Karpas-422 (cell line): ENCODE data around the gene COA5. TPM values are rescaled to one million over a fixed set of nuclear protein-coding genes. Genes with fewer than 3 reads are reported as not detected.

Experiments
- DNase-seq: peaks from one replicate; pipeline ENCODE4 v3.0.0-alpha.2; 2015
- H2AFZ ChIP-seq: fragments of 200-600 bp; sonication (generic); 2 replicates; pipeline ENCODE4 v1.6.1; 2014; ENCODE audit warnings: antibody characterized with exemption, low read length, mixed read lengths
- H3K27ac ChIP-seq: fragments of 200-600 bp; sonication (generic); 2 replicates; pipeline ENCODE4 v1.5.1; 2014; ENCODE audit warnings: mild to moderate bottlenecking, low read length, moderate library complexity
- H3K27me3 ChIP-seq: fragments of 200-600 bp; sonication (generic); 2 replicates; pipeline ENCODE4 v1.6.1; 2014; ENCODE audit warnings: low read length, mixed read lengths
- H3K36me3 ChIP-seq: fragments of 200-600 bp; sonication (generic); 2 replicates; pipeline ENCODE4 v1.6.1; 2014; ENCODE audit warnings: low read length, mixed read lengths; ENCODE audit not compliant: insufficient read depth
- H3K4me1 ChIP-seq: fragments of 200-600 bp; sonication (generic); 2 replicates; pipeline ENCODE4 v1.6.1; 2014; ENCODE audit warnings: mild to moderate bottlenecking, low read length, mixed read lengths
- H3K4me2 ChIP-seq: fragments of 200-600 bp; sonication (generic); 2 replicates; pipeline ENCODE4 v1.6.1; 2014; ENCODE audit warnings: low read length, low read depth, mild to moderate bottlenecking; ENCODE audit not compliant: poor library complexity, severe bottlenecking
- H3K4me3 ChIP-seq: fragments of 200-600 bp; sonication (generic); 2 replicates; pipeline ENCODE4 v1.5.1; 2014; ENCODE audit warnings: mild to moderate bottlenecking, antibody characterized with exemption, low read length, mixed read lengths
- H3K79me2 ChIP-seq: fragments of 200-600 bp; sonication (generic); 2 replicates; pipeline ENCODE4 v1.6.1; 2014; ENCODE audit warnings: mild to moderate bottlenecking, low read length, mixed read lengths
- H3K9ac ChIP-seq: fragments of 200-600 bp; sonication (generic); 2 replicates; pipeline ENCODE4 v1.6.0; 2014; ENCODE audit warnings: low read length
- H3K9me2 ChIP-seq: fragments of 200-600 bp; sonication (generic), shearing (Covaris generic); replicated peaks from 2 replicates; pipeline ENCODE4 v1.6.0; 2014; ENCODE audit warnings: mild to moderate bottlenecking, low read length, moderate library complexity; ENCODE audit not compliant: insufficient read depth
- H3K9me3 ChIP-seq: fragments of 300-700, 200-600 bp; sonication (generic); 2 replicates; pipeline ENCODE4 v1.6.1; 2014; ENCODE audit warnings: low read length, mixed read lengths
- H4K20me1 ChIP-seq: fragments of 200-600 bp; sonication (generic); 2 replicates; pipeline ENCODE4 v1.6.1; 2014; ENCODE audit warnings: mild to moderate bottlenecking, antibody characterized with exemption, low read length, low read depth; ENCODE audit not compliant: insufficient read depth
- total RNA-seq: library from RNA; depleted of rRNA; stranded (reverse); fragments of >200 nt; shearing (Covaris generic); gene quantifications from 2 replicates; pipeline ENCODE4 v1.2.3, GENCODE V29; 2014; ENCODE audit warnings: low replicate concordance

COA5 gene
- total RNA-seq, 1 experiment from 2014 or later: 39.1 TPM

- Histone ChIP-seq H3K9me3 (no peaks in the 10 kb centered on the region), H3K4me2 (no peak overlapping the region), H3K4me3 (no peak overlapping the region), H3K27ac (no peak overlapping the region), H3K36me3 (peaks cover 49% of the 10 kb centered on the region; the same call in 1 of the 2 replicates), H3K9me2 (no peaks in the 10 kb centered on the region), H3K79me2 (peaks cover 22% of the 10 kb centered on the region), H4K20me1 (no peaks in the 10 kb centered on the region), H3K9ac (no peak overlapping the region), H2AFZ (no peak overlapping the region), H3K27me3 (no peaks in the 10 kb centered on the region), H3K4me1 (peaks cover 16% of the 10 kb centered on the region)
- no peak for DNase-seq
Measured at GRCh38 chr2:98614024-98614739, 5.9 kb upstream of the COA5 start.

GRCh38 chr2:98608962-98609604 lies 771 bp upstream of the COA5 start:
- Histone ChIP-seq H3K4me1 (peaks cover 34% of the 10 kb centered on the region), H3K36me3 (peaks cover 24% of the 10 kb centered on the region; the same call in 1 of the 2 replicates), H3K79me2 (peaks cover 69% of the 10 kb centered on the region), H3K9me2 (no peaks in the 10 kb centered on the region), H3K27ac (peak overlapping the region; percentile 43; the same call in 1 of the 2 replicates), H3K4me2 (peak overlapping the region; percentile 75), H3K9ac (peak overlapping the region; percentile 96), H3K9me3 (no peaks in the 10 kb centered on the region), H3K4me3 (peak overlapping the region; percentile 98), H3K27me3 (no peaks in the 10 kb centered on the region), H4K20me1 (peaks cover 7% of the 10 kb centered on the region; the same call in 1 of the 2 replicates), H2AFZ (peak overlapping the region; percentile 90)
- DNase-seq: peak; percentile 51

GRCh38 chr2:98607741-98608115 lies 584 bp downstream of the COA5 start:
- Histone ChIP-seq H3K79me2 (peaks cover 69% of the 10 kb centered on the region), H3K4me2 (peak overlapping the region; percentile 75), H3K9ac (peak overlapping the region; percentile 96), H3K9me2 (no peaks in the 10 kb centered on the region), H3K9me3 (no peaks in the 10 kb centered on the region), H4K20me1 (peaks cover 7% of the 10 kb centered on the region; the same call in 1 of the 2 replicates), H3K4me3 (peak overlapping the region; percentile 98), H3K27me3 (no peaks in the 10 kb centered on the region), H3K4me1 (peaks cover 34% of the 10 kb centered on the region), H2AFZ (peak overlapping the region; percentile 91; the same call in 1 of the 2 replicates), H3K36me3 (peaks cover 19% of the 10 kb centered on the region; the same call in 1 of the 2 replicates), H3K27ac (peak overlapping the region; percentile 67)
- DNase-seq: no peak

- Histone ChIP-seq H3K27me3 (no peaks in the 10 kb centered on the region), H2AFZ (no peak overlapping the region), H3K4me1 (peaks cover 34% of the 10 kb centered on the region), H3K27ac (0 out of 2 replicates have a peak overlapping the region, but pooled peaks have one; percentile 67), H4K20me1 (peaks cover 7% of the 10 kb centered on the region; the same call in 1 of the 2 replicates), H3K9me2 (no peaks in the 10 kb centered on the region), H3K79me2 (peaks cover 69% of the 10 kb centered on the region), H3K9ac (peak overlapping the region; percentile 96), H3K36me3 (peaks cover 16% of the 10 kb centered on the region; the same call in 1 of the 2 replicates), H3K4me3 (peak overlapping the region; percentile 98), H3K9me3 (no peaks in the 10 kb centered on the region), H3K4me2 (peak overlapping the region; percentile 75)
- peak; percentile 43 for DNase-seq
Measured at GRCh38 chr2:98607104-98607503, 1.2 kb downstream of the COA5 start.

GRCh38 chr2:98606431-98606830 lies 1.9 kb downstream of the COA5 start:
- H3K79me2 ChIP-seq: peaks cover 69% of the 10 kb centered on the region
- H3K36me3 ChIP-seq: peaks cover 15% of the 10 kb centered on the region; the same call in 1 of the 2 replicates
- H3K9ac ChIP-seq: peak overlapping the region; percentile 96
- no peaks in the 10 kb centered on the region for H3K27me3 ChIP-seq
- no peaks in the 10 kb centered on the region for H3K9me3 ChIP-seq
- H3K4me2 ChIP-seq: peak overlapping the region; percentile 75
- H2AFZ ChIP-seq: no peak overlapping the region
- no peak overlapping the region for H3K27ac ChIP-seq
- DNase-seq: no peak
- peaks cover 7% of the 10 kb centered on the region; the same call in 1 of the 2 replicates for H4K20me1 ChIP-seq
- peak overlapping the region; percentile 98; the same call in 1 of the 2 replicates for H3K4me3 ChIP-seq
- no peaks in the 10 kb centered on the region for H3K9me2 ChIP-seq
- H3K4me1 ChIP-seq: peaks cover 34% of the 10 kb centered on the region

- Histone ChIP-seq H3K4me2 (no peak overlapping the region), H3K4me3 (no peak overlapping the region), H3K4me1 (peaks cover 27% of the 10 kb centered on the region), H4K20me1 (peaks cover 7% of the 10 kb centered on the region; the same call in 1 of the 2 replicates), H3K9ac (no peak overlapping the region), H3K36me3 (peaks cover 8% of the 10 kb centered on the region; the same call in 1 of the 2 replicates), H3K9me3 (no peaks in the 10 kb centered on the region), H3K79me2 (peaks cover 55% of the 10 kb centered on the region), H3K27me3 (no peaks in the 10 kb centered on the region), H2AFZ (no peak overlapping the region), H3K9me2 (no peaks in the 10 kb centered on the region), H3K27ac (no peak overlapping the region)
- DNase-seq: no peak
Measured at GRCh38 chr2:98605076-98605475, 3.2 kb downstream of the COA5 start.

- H3K79me2 ChIP-seq: peaks cover 50% of the 10 kb centered on the region
- peaks cover 22% of the 10 kb centered on the region for H3K4me1 ChIP-seq
- H3K9me2 ChIP-seq: no peaks in the 10 kb centered on the region
- no peak overlapping the region for H3K9ac ChIP-seq
- peaks cover 11% of the 10 kb centered on the region; the same call in 1 of the 2 replicates for H3K36me3 ChIP-seq
- no peak overlapping the region for H3K4me3 ChIP-seq
- no peaks in the 10 kb centered on the region for H3K27me3 ChIP-seq
- no peak for DNase-seq
- H3K9me3 ChIP-seq: no peaks in the 10 kb centered on the region
- no peak overlapping the region for H2AFZ ChIP-seq
- no peak overlapping the region for H3K27ac ChIP-seq
- no peak overlapping the region for H3K4me2 ChIP-seq
- H4K20me1 ChIP-seq: peaks cover 7% of the 10 kb centered on the region; the same call in 1 of the 2 replicates
Measured at GRCh38 chr2:98604547-98604946, 3.8 kb downstream of the COA5 start.

- H3K4me3 ChIP-seq: no peak overlapping the region
Measured at GRCh38 chr2:98601532-98602132, 6.7 kb downstream of the COA5 start.

More at GRCh38 chr2:98601532-98602132, 6.7 kb downstream of the COA5 start:
- Histone ChIP-seq H4K20me1 (peaks cover 6% of the 10 kb centered on the region; the same call in 1 of the 2 replicates), H3K27me3 (no peaks in the 10 kb centered on the region), H3K4me2 (no peak overlapping the region), H3K4me1 (peaks cover 9% of the 10 kb centered on the region), H3K9me2 (no peaks in the 10 kb centered on the region), H3K9ac (no peak overlapping the region), H3K9me3 (no peaks in the 10 kb centered on the region), H3K27ac (no peak overlapping the region), H2AFZ (no peak overlapping the region), H3K79me2 (peaks cover 22% of the 10 kb centered on the region), H3K36me3 (peaks cover 31% of the 10 kb centered on the region)
- DNase-seq: peak; percentile 64
